Astrocyte (in vitro differentiated cells and primary cell): Measurements from ENCODE around the gene RECQL5.

Experiments
- EZH2 ChIP-seq: IDR thresholded peaks from 2 replicates; pipeline ENCODE4 v1.6.1; 2012; ENCODE audit warnings: mild to moderate bottlenecking, low read length, inconsistent platforms; ENCODE audit not compliant: insufficient read depth
- TF ChIP-seq, protein P1 (sequence below): IDR thresholded peaks from 2 replicates; pipeline ENCODE4 v1.5.1; 2011; ENCODE audit warnings: low read depth, mild to moderate bottlenecking, inconsistent platforms, low read length, moderate library complexity; ENCODE audit not compliant: insufficient read depth

DNA sequence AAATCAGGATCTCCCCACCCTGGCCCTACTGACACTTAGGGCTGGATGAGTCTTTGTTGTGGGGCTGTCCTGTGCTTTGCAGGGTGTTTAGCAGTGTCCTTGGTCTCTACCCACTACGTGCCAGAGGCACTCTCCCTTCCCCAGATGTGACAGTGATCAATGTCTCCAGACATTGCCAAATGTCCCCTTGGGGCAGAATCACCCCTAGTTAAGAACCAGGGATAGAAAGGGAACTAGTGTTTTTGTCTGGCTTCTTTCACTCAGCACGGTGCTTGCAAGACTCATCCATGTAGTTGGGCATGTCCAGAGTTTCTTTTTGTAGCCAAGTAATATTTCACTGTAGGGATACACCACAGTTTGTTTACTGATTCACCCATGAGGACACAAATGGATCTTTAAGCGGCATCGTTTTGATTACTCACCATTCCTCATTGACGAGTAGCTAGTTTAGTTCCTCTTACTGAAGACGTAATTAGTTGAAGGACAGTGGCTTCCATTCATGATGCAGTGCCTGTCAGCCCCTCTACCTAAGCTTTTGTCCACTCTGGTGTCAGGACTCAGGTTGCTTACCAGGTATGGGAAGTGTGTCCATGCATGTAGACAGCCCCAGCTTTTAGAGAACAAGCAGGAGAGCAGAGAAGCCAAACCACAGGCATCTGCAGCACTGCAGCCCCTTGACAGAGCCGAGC is 28.3 kb upstream of the RECQL5 start:
- TF ChIP-seq, protein P1, sequence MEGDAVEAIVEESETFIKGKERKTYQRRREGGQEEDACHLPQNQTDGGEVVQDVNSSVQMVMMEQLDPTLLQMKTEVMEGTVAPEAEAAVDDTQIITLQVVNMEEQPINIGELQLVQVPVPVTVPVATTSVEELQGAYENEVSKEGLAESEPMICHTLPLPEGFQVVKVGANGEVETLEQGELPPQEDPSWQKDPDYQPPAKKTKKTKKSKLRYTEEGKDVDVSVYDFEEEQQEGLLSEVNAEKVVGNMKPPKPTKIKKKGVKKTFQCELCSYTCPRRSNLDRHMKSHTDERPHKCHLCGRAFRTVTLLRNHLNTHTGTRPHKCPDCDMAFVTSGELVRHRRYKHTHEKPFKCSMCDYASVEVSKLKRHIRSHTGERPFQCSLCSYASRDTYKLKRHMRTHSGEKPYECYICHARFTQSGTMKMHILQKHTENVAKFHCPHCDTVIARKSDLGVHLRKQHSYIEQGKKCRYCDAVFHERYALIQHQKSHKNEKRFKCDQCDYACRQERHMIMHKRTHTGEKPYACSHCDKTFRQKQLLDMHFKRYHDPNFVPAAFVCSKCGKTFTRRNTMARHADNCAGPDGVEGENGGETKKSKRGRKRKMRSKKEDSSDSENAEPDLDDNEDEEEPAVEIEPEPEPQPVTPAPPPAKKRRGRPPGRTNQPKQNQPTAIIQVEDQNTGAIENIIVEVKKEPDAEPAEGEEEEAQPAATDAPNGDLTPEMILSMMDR, result no peak
- no peak for TF ChIP-seq EZH2
